ELR (cell line): ENCODE data around the gene NRP2.

Experiments
- DNase-seq: peaks from one replicate; pipeline ENCODE4 v3.0.0-alpha.2; 2015; ENCODE audit warnings: low read depth

The NRP2 gene

GRCh38 chr2:205733082-205733481, 50.8 kb downstream of the NRP2 start:
- DNase-seq, result no peak

- DNase-seq, result no peak
Measured at GRCh38 chr2:205733648-205734047, 51.3 kb downstream of the NRP2 start.

DNA sequence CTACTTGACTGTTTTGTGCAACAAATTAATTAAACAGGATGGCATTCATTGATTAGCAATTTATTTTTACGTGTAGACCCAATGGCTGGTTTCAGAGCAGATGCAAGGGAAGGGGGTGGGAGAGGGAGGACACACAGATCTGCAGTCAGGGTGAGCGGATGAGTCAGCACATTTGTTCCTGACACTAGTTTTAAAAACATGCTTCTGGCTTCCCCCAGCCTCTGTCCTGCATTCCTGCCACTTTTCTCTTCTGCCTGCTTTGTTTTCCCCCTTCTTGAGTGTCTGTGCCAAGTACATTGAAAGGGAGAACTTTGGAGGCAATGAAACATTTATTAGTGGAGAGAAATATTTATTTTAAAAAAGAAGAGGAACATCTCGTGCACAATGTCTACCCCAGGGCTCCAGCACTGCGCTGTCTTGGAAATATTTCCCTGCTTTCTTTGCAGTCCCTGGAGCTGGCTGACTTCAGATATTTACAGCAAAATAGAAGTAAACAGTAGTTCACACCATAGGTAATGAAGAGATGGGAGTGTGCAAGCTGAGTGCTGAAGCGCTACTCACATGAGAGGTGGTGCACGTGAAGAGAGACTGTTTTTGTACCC, 52.2 kb downstream of the NRP2 start:
- DNase-seq, result peak; percentile 66

GRCh38 chr2:205738117-205738968, 56.0 kb downstream of the NRP2 start:
- no peak for DNase-seq

GRCh38 chr2:205739620-205740019, 57.3 kb downstream of the NRP2 start:
- DNase-seq, result no peak

DNA sequence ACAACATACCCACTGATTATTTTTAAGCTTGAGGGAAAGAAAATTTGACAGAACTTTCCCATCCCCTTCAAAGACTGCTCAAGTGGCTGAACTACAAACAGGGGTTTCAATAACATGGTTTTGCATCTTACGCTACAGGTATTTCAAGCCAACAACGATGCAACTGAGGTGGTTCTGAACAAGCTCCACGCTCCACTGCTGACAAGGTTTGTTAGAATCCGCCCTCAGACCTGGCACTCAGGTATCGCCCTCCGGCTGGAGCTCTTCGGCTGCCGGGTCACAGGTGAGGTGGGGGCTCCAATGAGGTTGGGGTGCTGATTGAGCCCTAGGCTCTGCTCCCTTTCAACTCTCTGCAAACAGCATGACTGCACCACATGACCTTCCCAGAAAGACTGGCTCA, 58.1 kb downstream of the NRP2 start:
- no peak for DNase-seq

DNA sequence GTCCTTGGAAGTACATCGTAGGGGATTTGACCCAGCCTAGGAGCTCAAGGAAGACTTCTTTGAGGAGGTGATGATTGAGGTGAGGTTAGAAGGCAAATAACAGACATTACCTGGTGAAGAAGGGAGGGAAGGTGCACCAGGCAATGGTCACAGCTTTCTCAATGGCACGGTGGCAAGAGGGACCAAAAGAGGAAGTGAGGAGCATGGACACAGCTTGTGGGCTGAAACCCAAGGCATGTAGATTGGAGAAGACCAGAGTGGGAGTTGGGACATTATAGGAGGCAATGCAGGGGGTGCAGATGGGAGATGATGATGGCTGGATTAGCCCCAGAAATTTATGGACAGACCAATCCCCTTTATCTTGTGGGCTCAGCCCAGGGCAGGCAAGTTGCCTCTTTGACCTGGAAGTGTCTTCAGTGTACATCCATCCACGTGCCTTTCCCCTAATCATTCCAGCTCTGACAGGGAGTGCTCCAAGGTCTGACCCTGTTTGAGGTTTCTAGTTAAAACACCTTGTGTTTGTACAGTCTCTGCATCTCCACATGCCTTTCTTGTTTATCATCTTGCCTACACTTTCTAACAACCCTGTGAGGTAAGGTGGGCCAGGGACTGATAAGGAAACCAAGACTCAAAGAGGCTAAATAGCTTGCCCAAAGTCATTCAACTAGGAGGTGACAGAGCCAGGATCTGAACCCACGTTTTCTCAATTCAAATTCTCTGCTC, 59.1 kb downstream of the NRP2 start:
- no peak for DNase-seq

GRCh38 chr2:205743137-205743536, 60.8 kb downstream of the NRP2 start:
- no peak for DNase-seq

DNA sequence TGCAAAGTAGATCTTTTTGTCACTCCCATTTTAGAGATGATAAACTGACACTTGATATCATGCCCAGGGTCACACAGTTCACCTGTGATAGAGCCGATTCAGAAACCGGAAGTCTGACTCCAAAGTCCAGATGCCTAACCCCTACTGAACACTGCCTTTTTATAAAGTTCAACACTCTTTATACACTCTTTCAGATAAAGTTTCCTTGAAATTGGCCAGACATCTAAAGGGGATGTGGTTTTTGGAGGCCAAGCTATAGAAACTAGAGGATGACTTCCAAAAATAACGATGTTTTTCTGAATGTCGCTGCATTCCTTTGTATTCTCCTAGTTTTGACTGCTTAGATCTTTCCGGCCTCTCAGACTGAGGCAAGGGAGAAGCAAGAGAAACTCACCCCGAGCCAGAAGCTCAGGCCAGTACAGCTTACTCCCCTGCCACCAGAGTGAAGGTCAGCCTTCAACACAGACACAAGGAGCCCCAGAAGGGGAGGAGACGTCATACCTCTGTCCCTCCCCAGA, 61.8 kb downstream of the NRP2 start:
- no peak for DNase-seq

- no peak for DNase-seq
Measured at GRCh38 chr2:205745661-205746419, 63.5 kb downstream of the NRP2 start.

GRCh38 chr2:205746420-205746785, 64.1 kb downstream of the NRP2 start:
- DNase-seq, result no peak

GRCh38 chr2:205747829-205748386, 65.6 kb downstream of the NRP2 start:
- no peak for DNase-seq

GRCh38 chr2:205748639-205749038, 66.3 kb downstream of the NRP2 start:
- DNase-seq, result peak; percentile 58

- no peak for DNase-seq
Measured at GRCh38 chr2:205749078-205749477, 66.8 kb downstream of the NRP2 start.

DNA sequence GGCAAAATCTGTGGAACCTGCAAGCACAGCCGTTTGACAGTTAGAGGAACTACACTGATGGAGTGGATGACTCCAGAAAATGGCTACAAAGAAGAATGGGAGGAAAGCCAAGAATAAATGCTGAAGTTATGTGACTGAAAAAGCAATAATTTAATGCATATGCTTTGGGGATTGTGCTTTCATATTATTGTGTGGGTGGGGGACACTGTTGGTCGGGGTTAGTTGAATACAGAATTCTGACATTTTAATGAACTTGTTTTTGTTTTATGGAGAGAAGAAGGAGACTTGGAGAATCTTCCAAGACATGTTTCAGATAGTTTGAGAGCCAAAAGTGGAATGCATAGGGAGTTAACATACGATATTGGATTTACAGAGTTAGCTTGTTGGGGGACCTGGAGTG, 68.5 kb downstream of the NRP2 start:
- DNase-seq, result no peak

GRCh38 chr2:205751569-205752031, 69.3 kb downstream of the NRP2 start:
- no peak for DNase-seq

GRCh38 chr2:205752296-205752820, 70.1 kb downstream of the NRP2 start:
- DNase-seq, result no peak

- no peak for DNase-seq
Measured at GRCh38 chr2:205752924-205753323, 70.6 kb downstream of the NRP2 start.

DNA sequence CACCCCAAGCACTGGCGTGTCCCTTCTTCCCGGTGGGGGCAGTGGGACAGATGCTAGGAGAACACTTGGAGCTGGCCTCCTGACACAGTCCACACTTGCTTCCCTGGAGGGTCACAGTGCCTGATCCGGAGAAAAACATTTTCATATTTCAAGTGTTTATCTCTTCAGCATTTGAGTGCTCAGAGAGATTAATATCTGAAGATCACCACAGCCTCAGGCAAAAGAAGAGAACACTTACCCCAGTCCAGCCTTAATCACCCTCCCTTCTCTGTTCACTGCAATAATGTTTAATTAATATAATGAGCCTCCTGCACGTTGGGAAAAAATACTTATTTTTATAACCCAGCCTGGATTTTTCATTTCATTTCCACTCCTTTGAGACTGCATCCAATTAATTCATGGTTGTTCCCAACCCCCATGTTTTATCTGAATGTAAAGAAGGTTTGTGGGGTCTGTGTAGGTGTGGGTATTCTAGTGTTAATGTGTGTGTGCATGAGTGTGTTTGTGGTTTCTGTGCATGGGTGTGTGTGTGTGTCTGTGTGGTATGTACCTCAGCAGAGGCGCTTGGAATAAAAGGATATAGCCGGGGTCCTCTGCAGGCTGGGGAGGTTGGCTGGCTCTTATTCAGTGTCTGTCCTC, 72.1 kb downstream of the NRP2 start:
- no peak for DNase-seq

- DNase-seq, result peak; percentile 39
Measured at GRCh38 chr2:205754924-205755321, 72.6 kb downstream of the NRP2 start.

- no peak for DNase-seq
Measured at GRCh38 chr2:205755923-205756322, 73.6 kb downstream of the NRP2 start.
